HG03520 (cell line): Measurements from ENCODE around the gene TCP10L.
"Not testable (repeated sequence)": the region's sequence is repeated elsewhere in the genome, so short reads cannot be mapped to it uniquely, and the experiment has no call there.

ENCODE experiments used
- ATAC-seq: cut with Tn5 transposase; IDR thresholded peaks from one replicate; pipeline ENCODE4 v1.9.1; 2021; ENCODE audit warnings: mild to moderate bottlenecking, moderate library complexity; ENCODE audit not compliant: unreplicated experiment

TCP10L gene

DNA sequence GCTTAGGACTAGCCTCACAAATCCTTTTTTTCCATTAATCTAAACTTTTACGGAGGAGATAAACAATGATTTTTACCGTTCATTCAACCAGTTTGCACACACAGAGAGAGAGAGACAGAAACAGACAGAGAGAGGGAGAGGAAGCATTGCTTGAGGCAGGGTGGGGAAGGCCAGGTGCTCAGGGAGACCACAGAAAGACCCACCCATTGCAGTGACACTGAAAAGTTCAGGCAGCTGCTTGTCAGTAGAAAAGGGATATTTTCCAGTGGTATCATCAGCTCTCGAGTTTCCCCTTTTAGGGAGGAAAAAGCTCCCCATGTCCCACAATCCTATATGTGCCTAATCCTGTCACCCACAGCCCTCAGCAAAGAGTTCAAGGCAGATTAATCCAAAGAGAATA lies 27.2 kb downstream of the TCP10L start:
- no peak for ATAC-seq

DNA sequence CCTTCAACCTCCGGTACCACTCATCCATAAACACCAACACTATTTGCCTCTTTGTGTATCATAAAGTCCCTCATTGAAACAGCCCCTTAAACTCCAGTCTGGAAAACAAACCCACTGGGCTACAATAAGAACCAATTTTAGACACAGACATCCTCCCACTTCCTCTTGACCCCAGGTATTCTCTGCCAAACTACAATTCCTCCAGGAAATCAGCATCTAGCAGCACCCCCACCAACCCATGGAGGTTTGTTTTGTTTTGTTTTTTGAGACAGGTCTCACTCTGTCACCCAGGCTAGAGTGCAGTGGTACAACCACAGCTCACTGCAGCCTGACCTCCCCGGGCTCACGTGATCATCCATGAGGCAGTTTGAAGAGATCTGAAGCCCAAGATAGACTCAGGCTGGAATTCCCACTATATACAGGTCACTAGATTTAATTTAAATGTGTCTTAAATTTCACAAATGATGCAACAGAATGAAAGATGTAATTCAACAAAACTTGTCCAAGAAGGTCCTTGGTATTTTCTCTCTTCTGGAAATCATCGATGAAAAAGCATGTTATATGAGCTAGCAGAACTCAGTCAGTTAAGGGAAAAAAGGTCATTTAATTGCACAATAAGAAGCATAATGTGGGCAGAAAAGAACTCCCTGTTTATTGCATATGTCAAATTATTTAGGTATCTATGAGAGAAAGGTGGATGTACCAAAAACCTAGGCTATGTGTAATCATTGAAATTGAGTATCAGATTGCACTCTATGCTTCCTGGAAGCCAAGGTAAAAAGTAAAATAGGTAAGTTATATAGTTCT lies 30.3 kb downstream of the TCP10L start:
- no peak for ATAC-seq

DNA sequence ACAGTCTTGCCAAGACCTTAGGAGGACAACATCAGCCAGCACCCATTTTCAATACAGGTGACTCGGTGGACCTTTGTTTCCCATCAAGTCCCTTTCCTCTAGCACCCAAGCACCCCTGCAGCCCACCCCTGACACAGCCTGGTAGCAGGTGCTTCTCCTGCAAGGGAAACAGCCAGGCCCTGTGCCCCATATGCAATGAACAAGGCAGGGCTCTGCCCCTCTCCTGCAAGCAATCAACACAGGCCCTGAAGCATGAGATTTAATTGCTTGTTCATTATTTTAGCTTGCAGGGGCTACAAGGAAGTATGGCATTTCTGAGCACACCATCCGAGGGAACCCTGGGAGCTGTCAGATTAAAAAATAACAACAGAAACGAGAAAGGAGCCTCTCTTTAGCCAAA lies 35.4 kb downstream of the TCP10L start:
- no peak for ATAC-seq

DNA sequence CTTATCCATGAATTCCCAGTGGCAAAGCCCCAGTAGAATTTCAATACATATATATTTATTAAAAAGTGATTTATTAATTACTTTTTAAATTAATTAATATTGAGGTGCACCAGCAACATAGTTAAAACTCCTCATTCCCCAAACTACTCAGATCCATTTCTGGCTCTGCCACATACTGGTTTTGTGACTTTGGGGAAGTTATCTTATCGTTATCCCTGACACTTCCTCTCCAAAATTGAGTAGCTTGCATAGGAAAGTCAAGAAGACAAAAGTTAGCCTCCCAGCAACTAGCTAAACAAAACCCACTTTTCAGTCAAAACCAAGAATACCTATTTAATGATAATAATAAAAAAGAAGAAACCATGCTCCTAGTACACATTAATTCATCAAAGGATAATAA lies 35.9 kb downstream of the TCP10L start:
- ATAC-seq = no peak

DNA sequence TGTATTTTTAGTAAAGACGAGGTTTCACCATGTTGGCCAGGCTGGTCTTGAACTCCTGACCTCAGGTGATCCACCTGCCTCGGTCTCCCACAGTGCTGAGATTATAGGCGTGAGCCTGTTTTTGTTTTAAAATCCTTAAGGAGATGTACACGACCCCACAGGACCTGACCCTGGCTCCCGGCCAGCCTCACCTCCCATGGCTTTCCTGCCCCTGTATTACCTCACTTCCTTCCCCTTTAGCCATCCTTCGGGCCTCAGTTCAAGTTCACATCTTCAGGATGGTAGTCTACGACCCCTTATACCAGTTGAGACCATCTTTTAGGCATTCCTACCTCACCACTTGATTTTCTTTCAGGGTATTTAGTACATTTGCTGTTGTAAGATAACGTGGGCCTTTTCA lies 36.3 kb downstream of the TCP10L start:
- no peak for ATAC-seq

DNA sequence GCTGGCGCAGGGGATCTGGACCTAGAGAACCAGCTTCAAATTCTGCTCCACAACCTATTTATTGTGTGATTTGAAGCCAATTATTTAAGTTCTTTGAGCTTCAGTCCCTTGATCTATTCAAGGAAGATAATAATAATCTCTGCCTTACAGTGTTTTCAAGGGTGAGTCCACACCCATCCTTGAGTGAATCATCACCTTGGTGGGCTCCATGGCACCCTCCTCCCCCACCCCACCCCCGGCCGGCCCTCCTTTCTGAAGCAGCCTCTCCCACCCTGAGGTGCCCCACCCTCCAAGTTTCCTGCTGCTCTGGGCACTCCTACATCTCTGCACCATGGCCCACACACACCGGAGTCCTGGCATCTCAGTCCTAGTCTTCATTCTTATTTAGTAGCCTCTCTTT lies 38.3 kb downstream of the TCP10L start:
- ATAC-seq = no peak

DNA sequence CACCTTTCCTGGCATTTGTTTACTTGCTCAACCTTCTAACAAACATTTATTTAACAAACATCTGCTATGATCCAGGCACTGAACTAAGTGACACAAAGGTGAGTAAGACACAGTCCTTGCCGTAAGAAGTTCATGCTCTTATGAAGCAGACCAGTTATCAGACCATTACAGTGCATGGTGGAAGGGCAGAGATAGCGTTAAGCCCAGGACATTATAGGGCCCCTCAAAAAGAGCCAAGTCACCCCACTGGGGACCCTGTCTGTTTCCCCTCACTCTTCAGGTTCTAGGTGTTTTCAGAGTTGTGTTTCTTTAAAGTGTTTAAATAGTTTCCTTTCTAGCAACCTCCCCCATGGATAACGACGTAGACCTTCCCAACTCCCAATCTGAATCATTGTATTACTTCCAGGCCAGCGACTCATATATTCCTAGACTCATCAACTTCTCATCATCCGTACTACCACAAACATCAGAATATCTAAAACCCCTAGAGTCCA lies 39.3 kb downstream of the TCP10L start:
- no peak for ATAC-seq

DNA sequence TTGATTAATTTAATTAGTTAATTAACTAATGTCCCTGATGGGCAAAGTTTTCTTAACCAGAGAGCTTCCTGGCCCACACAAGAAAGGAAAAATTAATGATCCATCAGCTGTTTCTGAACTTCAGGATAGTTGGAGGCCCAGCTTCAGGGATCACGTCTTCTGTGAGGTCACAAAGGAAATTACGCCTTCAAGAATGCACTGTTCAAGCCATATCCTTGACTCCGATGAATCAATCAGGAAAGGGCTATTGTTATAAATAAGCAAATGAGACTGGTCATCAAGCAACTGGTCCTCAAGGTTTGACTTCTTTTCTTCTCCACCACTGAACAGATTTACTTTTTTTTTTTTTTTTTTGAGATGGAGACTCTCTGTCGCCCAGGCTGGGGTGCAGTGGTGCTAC lies 40.6 kb downstream of the TCP10L start:
- ATAC-seq = no peak

DNA sequence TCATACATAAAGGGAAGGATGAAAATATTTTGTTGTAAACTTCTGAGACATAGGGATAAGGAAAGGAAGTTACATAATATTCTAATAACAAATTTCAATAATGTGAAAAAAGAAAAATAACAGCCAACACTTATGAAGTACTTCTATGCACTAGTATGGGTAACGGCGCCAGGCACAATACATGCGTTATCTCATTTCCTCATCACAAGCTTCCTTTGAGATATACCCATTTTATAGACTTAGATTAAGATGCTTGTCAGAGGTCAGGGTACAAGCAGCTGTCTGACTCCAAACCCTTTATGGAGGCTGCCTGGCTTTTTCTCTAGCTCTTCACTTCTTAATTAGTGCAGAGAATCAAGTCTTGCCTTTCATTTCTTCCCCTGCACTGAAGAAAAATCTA lies 41.3 kb downstream of the TCP10L start:
- ATAC-seq = no peak

DNA sequence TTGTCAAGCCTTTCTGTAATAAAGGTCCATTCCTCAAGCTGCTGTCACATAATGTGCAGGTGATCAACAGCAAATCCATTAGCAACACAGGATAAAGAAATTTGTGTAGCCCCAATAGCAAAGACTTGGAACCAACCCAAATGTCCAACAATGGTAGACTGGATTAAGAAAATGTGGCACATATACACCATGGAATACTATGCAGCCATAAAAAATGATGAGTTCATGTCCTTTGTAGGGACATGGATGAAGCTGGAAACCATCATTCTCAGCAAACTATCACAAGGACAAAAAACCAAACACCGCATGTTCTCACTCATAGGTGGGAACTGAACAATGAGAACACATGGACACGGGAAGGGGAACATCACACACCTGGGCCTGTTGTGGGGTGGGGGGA lies 42.3 kb downstream of the TCP10L start:
- ATAC-seq = not testable (repeated sequence)

DNA sequence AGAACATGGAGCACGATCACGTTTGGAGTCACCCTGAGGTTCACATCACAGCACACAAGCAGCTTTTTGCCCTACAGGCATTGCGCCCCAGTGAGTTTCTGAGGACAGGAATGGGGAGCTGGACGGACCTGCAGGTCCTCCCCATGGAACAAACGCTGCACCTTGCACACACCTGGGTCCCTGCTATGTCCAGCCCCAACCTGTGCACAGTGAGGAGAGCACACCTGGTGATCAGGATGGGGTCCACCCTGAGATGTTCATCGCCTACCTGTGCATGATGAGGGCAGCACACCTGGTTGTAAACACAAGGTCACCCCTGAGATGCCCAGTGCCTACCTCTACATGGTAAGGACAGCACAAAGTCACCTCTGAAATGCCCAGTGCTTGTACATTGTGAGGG lies 45.9 kb downstream of the TCP10L start:
- no peak for ATAC-seq

DNA sequence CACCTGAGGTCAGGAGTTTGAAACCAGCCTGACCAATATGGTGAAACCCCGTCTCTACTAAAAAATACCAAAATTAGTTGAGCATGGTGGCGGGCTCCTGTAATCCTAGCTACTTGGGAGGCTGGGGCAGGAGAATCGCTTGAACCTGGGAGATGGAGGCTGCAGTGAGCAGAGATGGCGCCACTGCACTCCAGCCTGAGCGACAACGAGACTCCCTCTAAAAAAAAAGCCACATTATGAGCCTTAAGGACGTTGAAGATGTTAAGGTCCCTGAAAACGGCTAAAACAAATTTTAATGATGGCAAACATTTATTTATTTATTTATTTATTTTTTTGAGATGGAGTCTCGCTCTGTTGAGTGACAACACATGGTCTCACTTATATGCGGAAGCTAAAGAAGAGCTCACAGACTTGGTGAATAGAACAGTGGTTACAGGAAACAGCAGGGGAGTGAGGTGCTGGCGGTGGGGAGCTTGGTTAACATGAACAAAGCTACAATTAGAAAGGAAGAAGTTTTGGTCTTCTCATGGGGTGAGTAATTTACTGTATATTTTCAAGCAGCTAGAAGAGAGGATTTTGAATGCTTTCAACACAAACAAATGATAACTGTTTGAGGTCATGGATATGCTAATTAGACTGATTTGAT lies 47.1 kb downstream of the TCP10L start:
- no peak for ATAC-seq

DNA sequence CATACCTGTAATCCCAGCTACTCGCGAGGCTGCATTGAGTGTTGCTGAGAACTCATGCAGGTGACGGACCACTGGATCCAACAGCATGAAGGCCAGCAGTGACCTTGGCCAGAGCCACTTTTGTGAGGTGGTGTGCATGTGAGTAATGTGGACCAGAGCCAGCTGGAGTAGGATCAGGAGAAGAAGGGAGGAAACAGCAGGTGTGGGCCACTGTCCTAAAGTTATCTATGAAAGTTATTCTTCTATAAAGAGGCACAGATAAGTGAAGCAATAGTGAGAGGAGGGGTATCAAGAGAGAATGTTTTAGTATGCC lies 47.8 kb downstream of the TCP10L start:
- no peak for ATAC-seq

DNA sequence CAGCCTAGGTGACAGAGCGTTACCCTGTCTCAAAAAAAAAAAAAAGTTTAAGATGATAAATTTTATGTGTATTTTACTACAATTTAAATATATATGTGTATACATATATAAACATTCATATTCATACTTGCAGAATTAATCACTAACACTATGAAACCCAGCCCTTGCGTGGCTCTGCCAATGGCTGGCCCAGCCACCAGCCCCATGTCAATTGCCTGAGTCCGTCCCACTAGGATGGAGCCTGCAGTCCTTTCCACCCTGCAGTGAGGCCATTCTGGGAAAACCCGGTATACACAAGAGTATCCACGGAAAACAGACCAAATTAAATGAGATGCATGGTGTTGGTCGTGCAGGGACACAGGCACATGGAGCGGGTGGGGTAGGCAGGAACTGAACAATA lies 49.7 kb downstream of the TCP10L start:
- ATAC-seq = no peak

DNA sequence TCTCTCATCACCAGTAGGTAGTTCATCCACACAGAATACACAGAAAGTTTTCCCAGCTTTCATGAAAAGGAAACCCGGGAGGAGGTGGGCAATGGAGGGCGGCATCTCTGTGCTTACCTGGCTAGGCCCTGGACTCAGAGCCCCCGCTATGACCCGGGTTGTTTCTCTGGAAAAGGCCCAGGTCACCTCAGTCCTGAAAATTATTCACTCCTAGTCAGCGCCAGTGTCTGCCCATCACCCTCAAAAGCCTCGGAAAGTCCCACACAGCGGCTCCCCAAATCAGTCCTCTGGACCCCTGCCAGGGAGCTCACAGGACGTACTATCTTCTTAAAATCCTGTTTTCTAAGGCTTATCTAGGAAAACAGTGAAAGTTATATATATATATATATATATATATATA lies 51.2 kb downstream of the TCP10L start:
- no peak for ATAC-seq

DNA sequence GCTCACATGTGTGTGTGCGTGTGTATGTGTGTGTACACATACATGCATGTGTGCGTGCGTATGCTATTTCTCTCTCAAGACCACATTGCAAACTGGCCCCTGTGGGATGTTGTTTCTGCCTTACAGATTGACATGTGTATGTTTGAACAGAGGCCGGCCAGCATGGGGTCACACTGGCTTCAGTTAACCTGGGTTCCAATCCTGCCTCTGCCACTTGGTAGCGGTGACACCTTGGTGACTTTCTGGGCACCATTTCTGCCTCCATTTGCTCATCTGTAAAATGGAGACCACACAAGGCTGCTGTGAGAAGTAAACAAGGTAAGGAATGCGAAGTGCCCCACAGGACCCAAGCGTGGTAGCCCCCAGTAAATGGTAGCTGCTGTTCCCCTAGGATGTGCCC lies 51.7 kb downstream of the TCP10L start:
- ATAC-seq = no peak

DNA sequence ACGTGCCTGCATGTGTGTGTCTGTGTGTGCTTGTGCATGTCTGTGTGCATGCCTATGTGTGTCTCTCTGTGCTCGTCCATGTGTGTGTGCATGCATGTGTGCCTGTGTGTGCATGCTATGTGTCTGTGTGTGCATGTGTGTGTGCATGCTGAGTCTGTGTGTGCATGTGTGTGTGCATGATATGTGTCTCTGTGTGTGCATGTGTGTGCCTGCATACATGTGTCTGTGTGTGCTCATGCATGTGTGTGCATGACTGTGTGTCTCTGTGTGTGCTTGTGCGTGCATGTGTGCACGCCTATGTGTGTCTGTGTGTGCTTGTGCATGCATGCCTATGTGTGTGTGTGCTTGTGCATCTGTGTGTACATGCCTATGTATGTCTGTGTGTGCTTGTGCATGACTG lies 52.3 kb downstream of the TCP10L start:
- ATAC-seq = no peak

DNA sequence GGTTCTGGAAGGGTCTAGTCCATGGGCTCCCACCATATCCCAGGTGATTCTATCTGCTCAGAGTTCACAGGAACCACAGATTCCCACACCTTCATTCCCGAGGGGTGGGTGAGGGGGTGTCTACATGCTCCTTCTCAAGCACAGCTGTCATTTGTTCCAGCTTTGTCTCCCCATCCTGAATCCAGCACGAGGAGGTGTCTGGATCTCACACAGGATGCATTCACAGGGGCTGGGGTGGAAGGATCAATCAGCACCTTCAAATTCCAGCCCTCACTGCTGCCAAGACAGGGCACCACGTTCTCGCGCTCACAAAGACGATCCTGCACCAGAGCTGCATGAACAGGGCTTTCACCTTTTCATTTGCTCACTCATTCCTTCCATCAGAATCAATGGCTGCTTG lies 52.7 kb downstream of the TCP10L start:
- no peak for ATAC-seq

DNA sequence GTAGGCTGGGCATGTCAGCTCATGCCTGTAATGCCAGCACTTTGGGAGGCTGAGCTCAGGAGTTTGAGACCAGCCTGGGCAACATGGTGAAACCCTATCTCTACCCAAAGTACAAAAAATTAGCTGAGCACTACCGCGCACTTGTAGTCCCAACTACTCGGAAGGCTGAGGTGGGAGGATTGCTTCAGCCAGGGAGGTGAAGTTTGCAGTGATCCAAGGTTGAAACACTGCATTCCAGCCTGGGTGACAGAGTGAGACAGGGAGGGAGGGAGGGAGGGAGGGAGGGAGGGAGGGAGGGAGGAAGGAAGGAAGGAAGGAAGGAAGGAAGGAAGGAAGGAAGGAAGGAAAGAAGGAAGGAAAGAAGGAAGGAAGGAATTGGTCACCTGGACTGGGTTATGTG lies 53.8 kb downstream of the TCP10L start:
- not testable (repeated sequence) for ATAC-seq

DNA sequence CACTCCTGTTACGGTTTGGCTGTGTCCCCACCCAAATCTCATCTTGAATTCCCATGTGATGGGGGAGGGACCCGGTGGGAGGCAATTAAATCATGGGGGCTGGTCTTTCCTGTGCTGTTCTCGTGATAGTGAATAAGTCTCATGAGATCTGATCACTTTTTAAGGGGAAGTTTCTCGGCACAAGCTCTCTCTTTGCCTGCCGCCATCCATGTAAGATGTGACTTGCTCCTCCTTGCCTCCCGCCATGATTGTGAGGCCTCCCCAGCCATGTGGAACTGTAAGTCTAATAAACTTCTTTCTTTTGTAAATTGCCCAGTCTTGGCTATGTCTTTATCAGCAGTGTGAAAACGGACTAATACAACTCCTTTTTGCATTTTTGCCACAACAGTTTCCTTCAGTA lies 54.5 kb downstream of the TCP10L start:
- not testable (repeated sequence) for ATAC-seq

DNA sequence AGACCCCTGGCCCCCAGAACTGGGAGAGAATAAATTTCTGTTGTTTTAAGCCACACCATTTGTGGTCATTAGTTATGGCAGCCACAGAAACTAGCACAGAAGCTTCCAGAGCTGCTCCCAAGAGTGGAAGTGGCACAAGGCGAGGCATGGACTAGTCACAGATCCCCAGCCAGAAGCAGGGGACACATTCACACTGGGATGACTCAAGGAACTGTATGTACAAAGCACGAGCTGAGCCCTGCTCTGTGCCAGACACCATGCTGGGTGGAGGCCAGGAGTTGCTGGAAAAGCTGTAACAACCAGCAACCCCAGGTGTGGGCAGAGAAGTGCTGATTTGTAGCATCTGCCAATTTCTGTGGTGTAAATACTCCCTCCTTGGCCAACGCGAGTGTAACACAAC lies 55.6 kb downstream of the TCP10L start:
- ATAC-seq = no peak

DNA sequence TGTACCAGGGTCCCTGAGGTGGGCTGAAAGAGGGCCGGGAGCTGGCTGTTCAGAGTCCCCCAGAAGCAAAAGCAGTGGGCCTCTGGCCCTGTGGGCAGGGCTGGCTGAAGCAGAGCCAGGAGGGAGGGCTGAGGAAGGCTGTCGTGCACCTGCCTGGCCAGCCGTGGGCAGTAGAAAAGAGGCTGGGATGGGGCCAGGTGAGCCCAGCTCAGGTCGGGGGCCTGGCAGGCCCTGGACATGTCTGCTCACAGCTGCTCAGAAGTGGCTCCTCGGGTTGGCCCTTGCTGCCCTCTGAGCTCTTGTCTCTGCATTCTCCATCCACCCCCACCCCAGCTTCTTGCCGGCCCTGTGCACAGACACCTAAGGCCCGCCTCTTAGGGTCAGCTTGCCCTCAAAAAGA lies 60.0 kb downstream of the TCP10L start:
- ATAC-seq = no peak
